Renal cortical epithelial cell (primary cell): ENCODE results near the gene EHD3. TPM values are rescaled to one million over a fixed set of nuclear protein-coding genes. Genes with fewer than 3 reads are reported as not detected.

ENCODE experiments used
- DNase-seq: peaks from one replicate; pipeline ENCODE4 v3.0.0-alpha.2; 2011; ENCODE audit warnings: low read depth
- total RNA-seq: library from RNA; depleted of rRNA; stranded (reverse); fragments of >200 nt; gene quantifications from 2 replicates; pipeline ENCODE4 v1.2.3, GENCODE V29; 2014

EHD3 gene
- total RNA-seq, 1 donor from 2014 or later: 9.5 TPM

GRCh38 chr2:31284107-31284506 lies 50.2 kb downstream of the EHD3 start:
- DNase-seq: no peak

GRCh38 chr2:31286230-31286629 lies 52.3 kb downstream of the EHD3 start:
- no peak for DNase-seq

GRCh38 chr2:31286961-31287550 lies 53.1 kb downstream of the EHD3 start:
- DNase-seq: no peak

GRCh38 chr2:31287654-31288053 lies 53.7 kb downstream of the EHD3 start:
- DNase-seq: no peak

GRCh38 chr2:31294196-31294595 lies 60.2 kb downstream of the EHD3 start:
- DNase-seq: peak; percentile 57

- DNase-seq: no peak
Measured at GRCh38 chr2:31296641-31297287, 62.8 kb downstream of the EHD3 start.

GRCh38 chr2:31297751-31298150 lies 63.8 kb downstream of the EHD3 start:
- DNase-seq: peak; percentile 68

GRCh38 chr2:31299547-31299946 lies 65.6 kb downstream of the EHD3 start:
- DNase-seq: no peak

GRCh38 chr2:31300309-31300708 lies 66.4 kb downstream of the EHD3 start:
- no peak for DNase-seq

GRCh38 chr2:31302940-31303563 lies 69.1 kb downstream of the EHD3 start:
- no peak for DNase-seq

GRCh38 chr2:31304816-31305215 lies 70.9 kb downstream of the EHD3 start:
- no peak for DNase-seq

- peak; percentile 20 for DNase-seq
Measured at GRCh38 chr2:31312898-31313297, 78.9 kb downstream of the EHD3 start.

- DNase-seq: peak; percentile 36
Measured at GRCh38 chr2:31314761-31315160, 80.8 kb downstream of the EHD3 start.

GRCh38 chr2:31317396-31317795 lies 83.4 kb downstream of the EHD3 start:
- DNase-seq: no peak

GRCh38 chr2:31318361-31319336 lies 84.7 kb downstream of the EHD3 start:
- peak; percentile 36 for DNase-seq

Other genes starting within 250 kb of the EHD3 start
- gene GALNT14, start 95.7 kb upstream of the EHD3 start, total RNA-seq: 93.3 and 151 TPM in 2 replicates
- 0.20 and 1.6 TPM in 2 replicates for gene CAPN14, start 16.6 kb upstream of the EHD3 start, total RNA-seq
- gene XDH, start 180.6 kb downstream of the EHD3 start, total RNA-seq: 2.0 and 25.9 TPM in 2 replicates